ENCODE measurements around the gene RGMA. TPM values are rescaled to one million over a fixed set of nuclear protein-coding genes. Genes with fewer than 3 reads are reported as not detected.
"Not testable (repeated sequence)": the region's sequence is repeated elsewhere in the genome, so short reads cannot be mapped to it uniquely, and the experiment has no call there.

RGMA gene
- total RNA-seq, 1 donor from 2014 or later, result 5.7 TPM

DNA sequence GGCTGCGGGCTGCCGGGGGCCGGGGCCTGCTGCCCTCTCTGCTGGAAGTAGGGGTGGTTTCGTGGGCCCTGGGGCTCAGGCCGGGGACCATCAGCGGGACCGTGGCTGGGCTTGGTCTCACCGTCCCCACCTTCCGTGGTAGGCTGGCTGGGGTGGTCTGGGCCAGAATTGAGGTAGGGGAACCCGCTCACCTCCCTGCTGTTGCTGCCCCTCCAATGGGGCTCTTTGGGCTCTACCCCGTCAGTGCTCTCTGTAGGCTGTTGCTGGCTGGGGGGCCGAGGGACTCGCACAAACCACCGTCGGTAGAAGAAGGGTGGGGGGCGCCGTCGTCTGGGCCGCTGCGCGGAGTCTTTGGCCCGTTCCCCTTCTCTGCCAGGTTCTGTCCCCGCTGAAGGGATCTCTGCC is 23.4 kb downstream of the RGMA start:
- Mint-ChIP-seq H3K36me3 (ENCODE audit: low read depth, unreplicated experiment) (no peaks in the 10 kb centered on the region), H3K4me1 (ENCODE audit: unreplicated experiment) (peaks cover 3% of the 10 kb centered on the region)

DNA sequence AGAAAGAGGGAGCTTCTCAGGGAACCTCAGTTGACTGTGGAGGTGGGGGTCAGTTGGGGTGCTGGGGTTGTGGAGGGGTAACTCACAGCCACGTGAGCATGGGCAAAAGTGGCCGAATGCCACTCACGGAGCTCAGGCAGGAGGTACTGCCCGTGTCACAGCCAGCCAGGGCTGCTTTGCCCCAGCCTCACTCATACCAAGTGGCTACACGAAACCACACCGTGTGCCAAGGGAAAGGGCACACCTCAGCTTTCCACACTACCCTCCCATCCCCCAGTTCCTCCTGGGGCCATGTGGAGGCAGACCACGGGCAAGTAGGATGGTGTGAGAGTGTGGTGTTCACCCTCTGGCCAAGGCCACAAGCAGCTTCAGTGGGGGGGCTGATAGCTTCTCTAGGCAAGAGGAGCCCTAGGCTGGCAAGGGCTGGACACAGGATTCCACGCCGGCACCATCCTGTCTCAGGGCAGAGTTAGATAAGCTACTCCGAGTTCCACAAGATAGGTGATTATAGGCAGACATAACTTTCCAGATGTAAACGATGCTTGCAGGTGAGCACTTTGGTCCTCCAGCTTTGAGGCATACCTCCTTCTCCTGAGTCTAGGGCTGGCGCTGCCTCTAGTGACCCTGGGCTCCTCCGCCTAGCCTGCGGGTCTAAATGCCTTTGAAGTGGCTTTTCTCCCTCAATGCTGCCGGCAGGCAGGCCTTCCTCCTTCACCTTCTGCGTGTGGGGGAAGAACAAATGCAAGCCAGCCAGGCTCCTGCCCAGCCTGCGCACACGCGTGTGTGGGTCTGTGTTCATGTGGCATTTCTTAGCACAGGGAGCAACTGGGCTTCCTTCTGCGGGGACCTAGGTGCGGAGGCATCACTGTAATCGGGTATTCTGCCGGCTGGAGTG is 25.0 kb downstream of the RGMA start:
- Mint-ChIP-seq H3K4me3 (ENCODE audit: unreplicated experiment) (no peak overlapping the region), H3K9me3 (ENCODE audit: unreplicated experiment) (no peaks in the 10 kb centered on the region), H3K4me1 (ENCODE audit: unreplicated experiment) (peaks cover 3% of the 10 kb centered on the region), H3K36me3 (ENCODE audit: low read depth, unreplicated experiment) (no peaks in the 10 kb centered on the region), H3K27ac (ENCODE audit: unreplicated experiment) (no peak overlapping the region), H3K27me3 (ENCODE audit: unreplicated experiment) (peaks cover 2% of the 10 kb centered on the region)
- TF ChIP-seq, protein P1, sequence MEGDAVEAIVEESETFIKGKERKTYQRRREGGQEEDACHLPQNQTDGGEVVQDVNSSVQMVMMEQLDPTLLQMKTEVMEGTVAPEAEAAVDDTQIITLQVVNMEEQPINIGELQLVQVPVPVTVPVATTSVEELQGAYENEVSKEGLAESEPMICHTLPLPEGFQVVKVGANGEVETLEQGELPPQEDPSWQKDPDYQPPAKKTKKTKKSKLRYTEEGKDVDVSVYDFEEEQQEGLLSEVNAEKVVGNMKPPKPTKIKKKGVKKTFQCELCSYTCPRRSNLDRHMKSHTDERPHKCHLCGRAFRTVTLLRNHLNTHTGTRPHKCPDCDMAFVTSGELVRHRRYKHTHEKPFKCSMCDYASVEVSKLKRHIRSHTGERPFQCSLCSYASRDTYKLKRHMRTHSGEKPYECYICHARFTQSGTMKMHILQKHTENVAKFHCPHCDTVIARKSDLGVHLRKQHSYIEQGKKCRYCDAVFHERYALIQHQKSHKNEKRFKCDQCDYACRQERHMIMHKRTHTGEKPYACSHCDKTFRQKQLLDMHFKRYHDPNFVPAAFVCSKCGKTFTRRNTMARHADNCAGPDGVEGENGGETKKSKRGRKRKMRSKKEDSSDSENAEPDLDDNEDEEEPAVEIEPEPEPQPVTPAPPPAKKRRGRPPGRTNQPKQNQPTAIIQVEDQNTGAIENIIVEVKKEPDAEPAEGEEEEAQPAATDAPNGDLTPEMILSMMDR (IDR thresholded peaks at IDR 0.05; ENCODE audit: unreplicated experiment), result no peak
- no peak for DNase-seq (ENCODE audit: low spot score)

More for the DNA sequence above, 23.4 kb downstream of the RGMA start:
- Mint-ChIP-seq H3K27me3 (ENCODE audit: unreplicated experiment) (peaks cover 2% of the 10 kb centered on the region), H3K9me3 (ENCODE audit: unreplicated experiment) (no peaks in the 10 kb centered on the region), H3K4me3 (ENCODE audit: unreplicated experiment) (no peak overlapping the region), H3K27ac (ENCODE audit: unreplicated experiment) (no peak overlapping the region)
- TF ChIP-seq, protein P1 (IDR thresholded peaks at IDR 0.05; ENCODE audit: unreplicated experiment), result no peak
- DNase-seq (ENCODE audit: low spot score), result no peak

DNA sequence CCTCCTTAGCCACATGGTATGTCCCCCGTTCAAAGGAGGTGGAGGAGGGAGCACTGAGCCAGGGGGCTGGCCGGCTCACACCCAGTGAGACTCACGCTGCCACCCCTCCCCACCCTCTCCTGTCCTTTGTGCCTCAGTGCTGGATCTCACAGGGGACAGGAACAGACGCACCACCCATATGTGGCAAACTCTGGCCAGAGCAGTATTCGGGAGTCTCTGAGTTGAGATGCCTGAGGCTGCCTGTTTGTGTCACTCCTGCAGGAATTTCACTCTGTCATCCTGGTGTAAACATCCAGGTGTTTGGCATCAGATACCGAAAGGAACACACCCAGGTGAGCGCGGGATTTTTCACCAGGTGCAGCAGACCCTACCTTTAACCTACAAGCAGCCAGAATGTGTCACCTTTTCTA is 25.7 kb downstream of the RGMA start:
- TF ChIP-seq, protein P1 (IDR thresholded peaks at IDR 0.05; ENCODE audit: unreplicated experiment), result no peak
- no peak for DNase-seq (ENCODE audit: low spot score)
- Mint-ChIP-seq H3K36me3 (ENCODE audit: low read depth, unreplicated experiment) (no peaks in the 10 kb centered on the region), H3K4me1 (ENCODE audit: unreplicated experiment) (peaks cover 3% of the 10 kb centered on the region), H3K9me3 (ENCODE audit: unreplicated experiment) (no peaks in the 10 kb centered on the region), H3K27me3 (ENCODE audit: unreplicated experiment) (peaks cover 1% of the 10 kb centered on the region), H3K4me3 (ENCODE audit: unreplicated experiment) (no peak overlapping the region), H3K27ac (ENCODE audit: unreplicated experiment) (no peak overlapping the region)

DNA sequence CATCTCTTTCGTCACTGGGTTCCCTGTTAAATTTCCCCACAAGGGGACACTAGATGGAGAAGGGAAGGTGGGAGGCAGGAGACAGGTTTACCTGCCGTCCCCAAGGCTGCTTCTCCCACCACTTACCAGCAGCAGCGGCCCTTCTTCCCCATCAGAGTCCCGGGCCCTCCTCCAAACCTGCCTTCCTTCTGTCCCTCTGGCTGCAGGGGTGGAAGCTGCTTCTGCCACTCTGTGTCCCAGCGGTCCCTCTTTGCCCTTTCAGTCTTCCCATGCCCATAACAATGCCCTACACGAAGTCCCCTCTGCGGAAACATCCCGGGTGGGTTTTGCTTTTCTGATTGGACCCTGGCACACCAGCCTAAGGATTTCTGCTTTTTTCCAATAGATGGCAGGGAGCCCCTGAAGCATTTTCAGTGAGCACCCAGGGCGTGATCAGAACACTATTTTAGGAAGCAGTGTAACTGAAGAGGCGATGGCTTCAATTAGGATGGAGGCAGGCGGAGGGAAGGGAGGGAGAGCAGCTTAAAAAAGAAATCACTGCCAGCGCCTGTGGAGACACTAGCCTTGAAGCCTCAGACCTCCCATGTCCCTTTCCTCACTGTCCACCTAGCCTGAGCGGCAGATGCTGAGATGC is 26.3 kb downstream of the RGMA start:
- not testable (repeated sequence) for H3K4me3 Mint-ChIP-seq (ENCODE audit: unreplicated experiment); H3K27ac Mint-ChIP-seq (ENCODE audit: unreplicated experiment); H3K36me3 Mint-ChIP-seq (ENCODE audit: low read depth, unreplicated experiment); H3K27me3 Mint-ChIP-seq (ENCODE audit: unreplicated experiment); H3K4me1 Mint-ChIP-seq (ENCODE audit: unreplicated experiment); H3K9me3 Mint-ChIP-seq (ENCODE audit: unreplicated experiment); DNase-seq (ENCODE audit: low spot score)

DNA sequence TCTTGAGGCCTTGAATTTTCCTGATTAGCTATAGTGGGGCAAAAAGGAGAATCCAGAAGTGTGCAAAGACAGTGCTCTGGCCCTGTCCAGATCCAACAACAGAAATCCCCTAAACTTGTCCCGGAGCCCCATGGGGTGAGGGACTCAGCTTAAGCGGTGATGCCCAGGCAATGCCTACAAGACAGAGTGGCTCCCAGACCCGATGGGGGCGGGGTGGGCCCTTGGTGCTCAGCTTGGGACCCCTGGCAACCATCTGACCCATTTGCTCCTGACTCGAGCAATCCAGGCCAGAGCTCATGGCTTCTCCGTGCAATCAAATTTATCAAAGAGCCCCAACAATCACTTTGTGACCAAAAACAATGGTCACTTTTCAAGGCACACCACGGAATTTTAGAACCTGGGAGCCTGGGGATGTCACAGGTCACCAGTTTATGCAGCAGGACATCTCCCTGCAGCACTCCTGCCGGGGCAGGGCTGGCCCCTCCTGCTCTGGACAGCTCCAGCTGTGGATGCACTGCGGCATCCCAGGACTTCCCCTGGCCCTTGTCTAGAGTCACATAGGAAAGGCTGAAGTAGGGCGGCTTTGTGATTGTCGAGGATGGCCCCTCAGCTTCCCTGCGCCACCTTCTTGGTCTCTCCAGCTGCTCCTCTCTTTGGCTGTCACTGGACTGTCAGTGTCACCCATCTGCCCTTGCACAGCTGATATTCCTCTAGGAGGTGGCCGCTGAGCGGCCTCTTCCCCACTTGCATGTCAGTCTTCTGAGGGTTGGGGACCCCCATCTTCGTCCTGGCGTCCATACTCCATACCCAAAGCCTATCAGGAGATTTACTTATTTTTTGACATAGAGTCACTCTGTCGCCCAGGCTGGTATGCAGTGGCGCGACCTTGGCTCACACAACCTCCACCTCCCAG is 28.4 kb downstream of the RGMA start:
- H3K4me3 Mint-ChIP-seq (ENCODE audit: unreplicated experiment), result no peak overlapping the region
- H3K9me3 Mint-ChIP-seq (ENCODE audit: unreplicated experiment), result no peaks in the 10 kb centered on the region
- no peak overlapping the region for H3K27ac Mint-ChIP-seq (ENCODE audit: unreplicated experiment)
- no peak for DNase-seq (ENCODE audit: low spot score)
- TF ChIP-seq, protein P1 (IDR thresholded peaks at IDR 0.05; ENCODE audit: unreplicated experiment), result no peak
- no peaks in the 10 kb centered on the region for H3K27me3 Mint-ChIP-seq (ENCODE audit: unreplicated experiment)
- peaks cover 8% of the 10 kb centered on the region for H3K4me1 Mint-ChIP-seq (ENCODE audit: unreplicated experiment)
- no peaks in the 10 kb centered on the region for H3K36me3 Mint-ChIP-seq (ENCODE audit: low read depth, unreplicated experiment)
